ENCODE data around the gene CHRDL1. TPM values are rescaled to one million over a fixed set of nuclear protein-coding genes. Genes with fewer than 3 reads are reported as not detected.

CHRDL1 gene
- polyA plus RNA-seq, 3 donors: not detected

GRCh38 chrX:110669572-110669971 lies 126.0 kb downstream of the CHRDL1 start:
- H4K20me1 ChIP-seq (ENCODE audit: insufficient read depth, low read length): no peaks in the 10 kb centered on the region
- TF ChIP-seq, protein P1, sequence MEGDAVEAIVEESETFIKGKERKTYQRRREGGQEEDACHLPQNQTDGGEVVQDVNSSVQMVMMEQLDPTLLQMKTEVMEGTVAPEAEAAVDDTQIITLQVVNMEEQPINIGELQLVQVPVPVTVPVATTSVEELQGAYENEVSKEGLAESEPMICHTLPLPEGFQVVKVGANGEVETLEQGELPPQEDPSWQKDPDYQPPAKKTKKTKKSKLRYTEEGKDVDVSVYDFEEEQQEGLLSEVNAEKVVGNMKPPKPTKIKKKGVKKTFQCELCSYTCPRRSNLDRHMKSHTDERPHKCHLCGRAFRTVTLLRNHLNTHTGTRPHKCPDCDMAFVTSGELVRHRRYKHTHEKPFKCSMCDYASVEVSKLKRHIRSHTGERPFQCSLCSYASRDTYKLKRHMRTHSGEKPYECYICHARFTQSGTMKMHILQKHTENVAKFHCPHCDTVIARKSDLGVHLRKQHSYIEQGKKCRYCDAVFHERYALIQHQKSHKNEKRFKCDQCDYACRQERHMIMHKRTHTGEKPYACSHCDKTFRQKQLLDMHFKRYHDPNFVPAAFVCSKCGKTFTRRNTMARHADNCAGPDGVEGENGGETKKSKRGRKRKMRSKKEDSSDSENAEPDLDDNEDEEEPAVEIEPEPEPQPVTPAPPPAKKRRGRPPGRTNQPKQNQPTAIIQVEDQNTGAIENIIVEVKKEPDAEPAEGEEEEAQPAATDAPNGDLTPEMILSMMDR (IDR thresholded peaks at IDR 0.05): no peak
- no peaks in the 10 kb centered on the region for H3K36me3 ChIP-seq (replicated peaks in 1 of 2; ENCODE audit: control insufficient read depth in 1 of 2, insufficient read depth in 2 of 2, low read length in 2 of 2)
- no peak overlapping the region for H3K27ac ChIP-seq (ENCODE audit: low read depth in 1 of 2, low read length in 2 of 2)
- no peak overlapping the region for H3K4me2 ChIP-seq (replicated peaks; ENCODE audit: extremely low read depth, low read length, poor library complexity, severe bottlenecking)
- no peak for DNase-seq
- no peak overlapping the region for H3K9ac ChIP-seq (ENCODE audit: insufficient read depth, low read length, poor library complexity, severe bottlenecking)
- H3K27me3 Mint-ChIP-seq (ENCODE audit: low read depth in 3 of 3): peaks cover 0 to 10% (median 1%) of the 10 kb centered on the region in 3 donors
- H3K4me1 ChIP-seq (ENCODE audit: control insufficient read depth in 1 of 2, insufficient read depth in 2 of 2, low read length in 2 of 2): no peaks in the 10 kb centered on the region
- no peak overlapping the region for H3K4me3 Mint-ChIP-seq
- H3K36me3 Mint-ChIP-seq: no peaks in the 10 kb centered on the region
- no peaks in the 10 kb centered on the region for H3K79me2 ChIP-seq (ENCODE audit: insufficient read depth, low read length)
- WGBS (ENCODE audit: insufficient coverage): no CpG with 5 or more reads among the region's 1 CpG
- H3K9me3 ChIP-seq (replicated peaks in 1 of 2; ENCODE audit: control insufficient read depth in 1 of 2, insufficient read depth in 1 of 2, low read length in 2 of 2): no peaks in the 10 kb centered on the region
- peaks cover 0 to 7% (median 3%) of the 10 kb centered on the region in 7 donors for H3K9me3 Mint-ChIP-seq
- no peak overlapping the region for H3K4me3 ChIP-seq (replicated peaks in 1 of 3; ENCODE audit: low read depth in 2 of 3, low read length in 3 of 3)
- peaks cover 4% of the 10 kb centered on the region for H3K4me1 Mint-ChIP-seq
- H3K27ac Mint-ChIP-seq: no peak overlapping the region
- no peak overlapping the region for H2AFZ ChIP-seq (ENCODE audit: insufficient read depth, low read depth, low read length, poor library complexity, severe bottlenecking)
- no peaks in the 10 kb centered on the region for H3K27me3 ChIP-seq (ENCODE audit: control insufficient read depth in 2 of 2, insufficient read depth in 2 of 2, low read length in 2 of 2)
- intact Hi-C loops (cut with micrococcal nuclease): no loop called here

- Histone ChIP-seq H3K79me2 (ENCODE audit: insufficient read depth, low read length) (no peaks in the 10 kb centered on the region), H3K27me3 (ENCODE audit: control insufficient read depth in 2 of 2, insufficient read depth in 2 of 2, low read length in 2 of 2) (no peaks in the 10 kb centered on the region), H2AFZ (ENCODE audit: insufficient read depth, low read depth, low read length, poor library complexity, severe bottlenecking) (no peak overlapping the region), H3K36me3 (replicated peaks in 1 of 2; ENCODE audit: control insufficient read depth in 1 of 2, insufficient read depth in 2 of 2, low read length in 2 of 2) (no peaks in the 10 kb centered on the region), H3K27ac (ENCODE audit: low read depth in 1 of 2, low read length in 2 of 2) (no peak overlapping the region), H3K9ac (ENCODE audit: insufficient read depth, low read length, poor library complexity, severe bottlenecking) (no peak overlapping the region), H3K4me2 (replicated peaks; ENCODE audit: extremely low read depth, low read length, poor library complexity, severe bottlenecking) (no peak overlapping the region), H3K9me3 (replicated peaks in 1 of 2; ENCODE audit: control insufficient read depth in 1 of 2, insufficient read depth in 1 of 2, low read length in 2 of 2) (no peaks in the 10 kb centered on the region), H3K4me1 (ENCODE audit: control insufficient read depth in 1 of 2, insufficient read depth in 2 of 2, low read length in 2 of 2) (no peaks in the 10 kb centered on the region), H3K4me3 (replicated peaks in 1 of 3; ENCODE audit: low read depth in 2 of 3, low read length in 3 of 3) (no peak overlapping the region), H4K20me1 (ENCODE audit: insufficient read depth, low read length) (no peaks in the 10 kb centered on the region)
- 58% methylated on average over 2 of the region's 6 CpGs for WGBS (ENCODE audit: insufficient coverage)
- DNase-seq: no peak
- Mint-ChIP-seq H3K4me1 (peaks cover 4% of the 10 kb centered on the region), H3K27ac (no peak overlapping the region), H3K27me3 (ENCODE audit: low read depth in 3 of 3) (peaks cover 0 to 7% (median 1%) of the 10 kb centered on the region in 3 donors), H3K4me3 (no peak overlapping the region), H3K9me3 (peaks cover 0 to 7% (median 3%) of the 10 kb centered on the region in 7 donors), H3K36me3 (no peaks in the 10 kb centered on the region)
- TF ChIP-seq, protein P1 (IDR thresholded peaks at IDR 0.05): no peak
- intact Hi-C loops (cut with micrococcal nuclease): no loop called here
These were observed 127.9 kb downstream of the CHRDL1 start for GRCh38 chrX:110667706-110668105.
